K562 (cell line): ENCODE results near the gene BTN3A1. TPM values are rescaled to one million over a fixed set of nuclear protein-coding genes. Genes with fewer than 3 reads are reported as not detected.

Experiments
- ATAC-seq: fragments of 200-7000 bp; cut with Tn5 transposase; 3 replicates; pipeline ENCODE4 v1.9.1; 2020; ENCODE audit warnings: moderate library complexity
- BruUV-seq: library from RNA; stranded (reverse); fragments of 400-500 nt; replicated peaks from 2 replicates; lab custom pipeline; 2021; lab: Mats Ljungman, UMichigan
- CTCF ChIA-PET: fragments of 300-600 bp; formaldehyde crosslinking; extraction: SDS; loops from one replicate; lab custom pipeline; 2021; ENCODE audit warnings: low intra/inter-chr PET ratio; lab: Yijun Ruan, JAX
- POLR2A ChIA-PET: fragments of 300-600, 350-650 bp; sonication (Branson Sonifier 250); formaldehyde crosslinking; extraction: SDS; loops from one replicate; lab custom pipeline; 2021; ENCODE audit warnings: antibody characterized with exemption, inconsistent platforms; lab: Yijun Ruan, JAX
- DNase-seq, 4 experiments: peaks; one replicate each; pipeline versions ENCODE4 v3.0.0 to v3.0.0-alpha.2; 2011 to 2018; ENCODE audit warnings: low spot score in 3 of 4, mixed read lengths in 3 of 4; ENCODE audit errors: extremely low read depth in 1 of 4
- FAIRE-seq: peaks from 2 replicates; lab custom pipeline; 2011; peaks lifted over from hg19 to GRCh38; lab: Jason Lieb, UNC
- H2AFZ ChIP-seq: 2 replicates; pipeline ENCODE4 v1.6.0; 2011; ENCODE audit warnings: low read depth, low read length, control low read depth, inconsistent platforms
- H3K27ac ChIP-seq: fragments of 200-600 bp; 3 replicates; pipeline ENCODE4 v1.8.0; 2011; ENCODE audit warnings: low read depth, mild to moderate bottlenecking, control low read depth, inconsistent platforms, low read length, moderate library complexity, mixed read lengths; ENCODE audit errors: extremely low read depth
- H3K27me3 ChIP-seq, 2 experiments: fragments of 300-600 bp in 1 of 2; 2 replicates in 1 of 2; 3 replicates in 1 of 2; pipeline versions ENCODE4 v1.6.0 to v1.8.0; 2011; ENCODE audit warnings: inconsistent platforms in 2 of 2, low read length in 2 of 2, mild to moderate bottlenecking in 1 of 2, mixed read lengths in 1 of 2, moderate library complexity in 1 of 2; ENCODE audit not compliant: control insufficient read depth in 2 of 2, insufficient read depth in 2 of 2
- H3K36me3 ChIP-seq: fragments of 300-600 bp; 3 replicates; pipeline ENCODE4 v1.8.0; 2011; ENCODE audit warnings: mild to moderate bottlenecking, low read length, inconsistent platforms; ENCODE audit not compliant: control insufficient read depth, insufficient read depth
- H3K4me1 ChIP-seq, 2 experiments: fragments of 200-600 bp in 1 of 2; replicated peaks in 1 of 2; 2 replicates in 1 of 2; 3 replicates in 1 of 2; pipeline versions ENCODE4 v1.5.1 to v1.8.0; 2011; ENCODE audit warnings: inconsistent platforms in 2 of 2, low read length in 2 of 2, mild to moderate bottlenecking in 1 of 2, mixed read lengths in 1 of 2, moderate library complexity in 1 of 2; ENCODE audit not compliant: control insufficient read depth in 2 of 2, insufficient read depth in 2 of 2
- H3K4me2 ChIP-seq: 2 replicates; pipeline ENCODE4 v1.6.1; 2011; ENCODE audit warnings: low read length, control low read depth, inconsistent platforms, mixed read lengths; ENCODE audit not compliant: insufficient read depth
- H3K4me3 ChIP-seq: fragments of 200-600 bp; sonication (generic), shearing (Covaris generic); 2 replicates; pipeline ENCODE4 v1.5.1; 2016; ENCODE audit warnings: control low read depth, inconsistent platforms
- H3K79me2 ChIP-seq: fragments of 200-600 bp; 3 replicates; pipeline ENCODE4 v1.8.0; 2011; ENCODE audit warnings: low read length, inconsistent platforms; ENCODE audit not compliant: control insufficient read depth, insufficient read depth
- H3K9ac ChIP-seq, 2 experiments: 2 replicates each; pipeline versions ENCODE4 v1.6.0 to v1.6.1; 2011; ENCODE audit warnings: low read depth in 2 of 2, low read length in 2 of 2, control low read depth in 1 of 2, inconsistent platforms in 1 of 2, mild to moderate bottlenecking in 1 of 2, mixed read lengths in 1 of 2; ENCODE audit not compliant: insufficient read depth in 1 of 2
- H3K9me1 ChIP-seq: one replicate; pipeline ENCODE4 v1.6.0; 2011; ENCODE audit warnings: inconsistent platforms, mild to moderate bottlenecking, low read length, moderate library complexity; ENCODE audit not compliant: control insufficient read depth, insufficient read depth
- H3K9me3 ChIP-seq: replicated peaks from 2 replicates; pipeline ENCODE4 v1.5.1; 2011; ENCODE audit warnings: low read depth, low read length, inconsistent platforms; ENCODE audit not compliant: control insufficient read depth, insufficient read depth
- H4K20me1 ChIP-seq: replicated peaks from 2 replicates; pipeline ENCODE4 v1.6.1; 2011; ENCODE audit warnings: low read length, inconsistent platforms, mixed read lengths; ENCODE audit not compliant: control insufficient read depth, insufficient read depth
- CREBBP ChIP-seq: IDR thresholded peaks from one replicate; pipeline ENCODE4 v1.6.1; 2012; ENCODE audit warnings: low read depth, mild to moderate bottlenecking, control low read depth, inconsistent platforms, low read length
- JUN ChIP-seq, 2 experiments: sonication (generic) in 1 of 2; formaldehyde crosslinking in 1 of 2; IDR thresholded peaks; 2 replicates each; pipeline versions ENCODE4 v1.6.1 to v1.8.0; 2012 to 2022; ENCODE audit warnings: borderline replicate concordance in 2 of 2, mild to moderate bottlenecking in 2 of 2, improper control_type of control experiment in 1 of 2, low read depth in 1 of 2, low read length in 1 of 2, missing genetic modification reagents in 1 of 2
- JUND ChIP-seq, 2 experiments: IDR thresholded peaks; 2 replicates in 1 of 2; 3 replicates in 1 of 2; pipeline ENCODE4 v1.6.1; 2011; ENCODE audit warnings: borderline replicate concordance in 2 of 2, low read depth in 2 of 2, low read length in 2 of 2, improper control_type of control experiment in 1 of 2, missing biosample characterization in 1 of 2, missing genetic modification characterization in 1 of 2, missing genetic modification reagents in 1 of 2
- KDM5B ChIP-seq: fragments of 200-600 bp; sonication (generic); IDR thresholded peaks from 2 replicates; pipeline ENCODE4 v1.6.1; 2012; ENCODE audit warnings: low read depth, mild to moderate bottlenecking, moderate library complexity, low read length, control low read depth, inconsistent platforms; ENCODE audit not compliant: insufficient replicate concordance
- LCOR ChIP-seq: sonication (generic); formaldehyde crosslinking; IDR thresholded peaks from 2 replicates; pipeline ENCODE4 v1.8.0; 2022; ENCODE audit warnings: mild to moderate bottlenecking, missing genetic modification reagents
- MAFF ChIP-seq: IDR thresholded peaks from 2 replicates; pipeline ENCODE4 v1.6.1; 2012; ENCODE audit warnings: low read length, improper control_type of control experiment
- MAFG ChIP-seq: fragments of 450-650 bp; conservative IDR thresholded peaks from 2 replicates; pipeline ENCODE4 v1.6.1; 2016; ENCODE audit warnings: missing genetic modification characterization, missing compliant biosample characterization
- MAFK ChIP-seq: IDR thresholded peaks from 2 replicates; pipeline ENCODE4 v1.6.1; 2011; ENCODE audit warnings: low read length, improper control_type of control experiment
- NFE2 ChIP-seq: IDR thresholded peaks from 2 replicates; pipeline ENCODE4 v1.6.1; 2014; ENCODE audit warnings: antibody characterized with exemption, low read depth
- NKRF ChIP-seq: fragments of 450-650 bp; IDR thresholded peaks from 2 replicates; pipeline ENCODE4 v1.6.1; 2016; ENCODE audit warnings: borderline replicate concordance
- ZMIZ1 ChIP-seq, 2 experiments: fragments of 150-350 bp in 1 of 2; IDR thresholded peaks; 2 replicates each; pipeline ENCODE4 v1.6.1; 2012 to 2016; ENCODE audit warnings: low read depth in 2 of 2, low read length in 2 of 2, mild to moderate bottlenecking in 1 of 2, moderate library complexity in 1 of 2
- ZNF175 ChIP-seq: fragments of 200-800 bp; sonication (Bioruptor generic); IDR thresholded peaks from 2 replicates; pipeline ENCODE4 v1.6.1; 2016; ENCODE audit warnings: low read depth, mild to moderate bottlenecking, missing genetic modification characterization, missing compliant biosample characterization
- ZNF239 ChIP-seq: fragments of 250-450 bp; sonication (Bioruptor Pico); IDR thresholded peaks from 2 replicates; pipeline ENCODE4 v1.4.0; 2020; ENCODE audit warnings: mild to moderate bottlenecking
- ZNF436 ChIP-seq: fragments of 250-450, 450-650 bp; sonication (Bioruptor Pico); formaldehyde crosslinking; IDR thresholded peaks from 2 replicates; pipeline ENCODE4 v1.7.0; 2020; ENCODE audit warnings: mild to moderate bottlenecking
- ZNF584 ChIP-seq: fragments of 200-800 bp; sonication (Bioruptor generic); IDR thresholded peaks from 2 replicates; pipeline ENCODE4 v1.6.1; 2016; ENCODE audit warnings: low read depth, mild to moderate bottlenecking, missing genetic modification characterization, missing compliant biosample characterization
- WGBS: fragments of 100-300 bp; shearing (Covaris generic); methylation state at CpG from one replicate; pipeline ENCODE4 v1.1.6; 2016; ENCODE audit warnings: low coverage, mixed read lengths; ENCODE audit not compliant: insufficient coverage; ENCODE audit errors: missing lambda C conversion rate; 5-methylcytosine and 5-hydroxymethylcytosine counted together
- in situ Hi-C: fragments of 300-500 bp; cut with MboI; formaldehyde crosslinking; loops from 4 replicates; pipeline ENCODE4 v1.15.0; 2018; ENCODE audit warnings: inconsistent platforms, mixed read lengths
- intact Hi-C: fragments of 100-400 bp; cut with micrococcal nuclease; formaldehyde crosslinking; loops from 2 replicates; pipeline ENCODE4 v1.14.2; 2022
- polyA plus RNA-seq, 8 experiments: library from polyadenylated mRNA; depleted of rRNA in 4 of 8; stranded (reverse) in 5 of 8; unstranded in 3 of 8; fragments of >200 nt; fragmentation: Nextera tagmentation in 2 of 8; fragmentation: Illumina TruSeq in 1 of 8; extraction: Ambion mirVana in 2 of 8; extraction: Trizol in 1 of 8; gene quantifications; 2 replicates each; pipeline versions ENCODE4 v1.2.1 to v1.2.3, GENCODE V29; 2011 to 2014; ENCODE audit warnings: inconsistent platforms in 1 of 8, missing spikeins in 1 of 8
- total RNA-seq, 7 experiments: library from RNA; depleted of rRNA in 6 of 7; stranded (reverse); fragments of >200 nt in 6 of 7; fragmentation: Illumina TruSeq in 2 of 7; extraction: Trizol in 2 of 7; gene quantifications; 2 replicates each; pipeline versions ENCODE4 v1.2.1 to v1.2.3, GENCODE V29; 2011 to 2021; ENCODE audit warnings: low replicate concordance in 1 of 7
- TF ChIP-seq, protein P1 (sequence below): fragments of 250-450 bp; sonication (Bioruptor Pico); IDR thresholded peaks from 2 replicates; pipeline ENCODE4 v1.5.0; 2021

Gene BTN3A1
- total and polyA plus RNA-seq, 9 of the 15 experiments (the other 6 are each of a cell fraction or from before 2014, with no cell fraction given), result 0.84 to 8.5 (median 3.9) TPM

- in situ Hi-C loops, result no loop called here
- DNase-seq (peak in 2 of 4 experiments; percentile 31 to 41), ATAC-seq (peak; percentile 51; the same call in 2 of the 3 replicates), FAIRE-seq (no peak)
- Histone ChIP-seq H3K79me2 (no peaks in the 10 kb centered on the region), H3K36me3 (peaks cover 11% of the 10 kb centered on the region; the same call in 2 of the 3 replicates), H3K9me3 (no peaks in the 10 kb centered on the region), H4K20me1 (no peaks in the 10 kb centered on the region), H3K4me2 (no peak overlapping the region), H3K27me3 (no peaks in the 10 kb centered on the region), H3K9me1 (no peaks in the 10 kb centered on the region), H3K4me1 (peaks cover 8 to 10% of the 10 kb centered on the region in 2 experiments; a peak in 3 of 5 replicates), H3K27ac (no peak overlapping the region), H3K4me3 (no peak overlapping the region), H2AFZ (no peak overlapping the region), H3K9ac (no peak overlapping the region)
- CTCF ChIA-PET, result no interaction called here
- intact Hi-C loops, result no loop called here
- POLR2A ChIA-PET, result no interaction called here
- no TSS peak for BruUV-seq
- WGBS, result 41% methylated on average over 3 of the region's 3 CpGs
- TF ChIP-seq ZMIZ1 (IDR thresholded peaks at IDR 0.05; ENCODE audit: low read depth in 2 of 2, low read length in 2 of 2), result no peak
- no peak for TF ChIP-seq ZNF239
- TF ChIP-seq KDM5B, result no peak
- no peak for TF ChIP-seq NKRF
- TF ChIP-seq MAFG (tag), result peak; percentile 98
- no peak for TF ChIP-seq ZNF175 (CRISPR knock-in tag)
- TF ChIP-seq MAFF, result peak; percentile 99
- TF ChIP-seq CREBBP, result no peak
- peak; percentile 99 for TF ChIP-seq MAFK
- no peak for TF ChIP-seq LCOR (CRISPR knock-in tag)
- TF ChIP-seq, protein P1, sequence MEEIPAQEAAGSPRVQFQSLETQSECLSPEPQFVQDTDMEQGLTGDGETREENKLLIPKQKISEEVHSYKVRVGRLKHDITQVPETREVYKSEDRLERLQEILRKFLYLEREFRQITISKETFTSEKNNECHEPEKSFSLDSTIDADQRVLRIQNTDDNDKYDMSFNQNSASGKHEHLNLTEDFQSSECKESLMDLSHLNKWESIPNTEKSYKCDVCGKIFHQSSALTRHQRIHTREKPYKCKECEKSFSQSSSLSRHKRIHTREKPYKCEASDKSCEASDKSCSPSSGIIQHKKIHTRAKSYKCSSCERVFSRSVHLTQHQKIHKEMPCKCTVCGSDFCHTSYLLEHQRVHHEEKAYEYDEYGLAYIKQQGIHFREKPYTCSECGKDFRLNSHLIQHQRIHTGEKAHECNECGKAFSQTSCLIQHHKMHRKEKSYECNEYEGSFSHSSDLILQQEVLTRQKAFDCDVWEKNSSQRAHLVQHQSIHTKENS (CRISPR knock-in tag), result no peak
- peak; percentile 63; the same call in 1 of the 2 replicates for TF ChIP-seq NFE2
- no peak for TF ChIP-seq ZNF436
- no peak for TF ChIP-seq JUND (IDR thresholded peaks at IDR 0.05; ENCODE audit: borderline replicate concordance, low read depth, low read length)
- no peak for TF ChIP-seq JUND (tag; IDR thresholded peaks at IDR 0.05; ENCODE audit: borderline replicate concordance, low read depth, low read length)
- TF ChIP-seq JUN (IDR thresholded peaks at IDR 0.05; ENCODE audit: borderline replicate concordance, low read depth, low read length), result no peak
- no peak for TF ChIP-seq JUN (CRISPR knock-in tag; IDR thresholded peaks at IDR 0.05; ENCODE audit: borderline replicate concordance)
- TF ChIP-seq ZNF584 (CRISPR knock-in tag), result no peak
Measured at GRCh38 chr6:26427451-26427809, 25.4 kb downstream of the BTN3A1 start.
